ENCODE measurements around the gene JSRP1.
"Not testable (repeated sequence)": the region's sequence is repeated elsewhere in the genome, so short reads cannot be mapped to it uniquely, and the experiment has no call there.

JSRP1 gene

DNA sequence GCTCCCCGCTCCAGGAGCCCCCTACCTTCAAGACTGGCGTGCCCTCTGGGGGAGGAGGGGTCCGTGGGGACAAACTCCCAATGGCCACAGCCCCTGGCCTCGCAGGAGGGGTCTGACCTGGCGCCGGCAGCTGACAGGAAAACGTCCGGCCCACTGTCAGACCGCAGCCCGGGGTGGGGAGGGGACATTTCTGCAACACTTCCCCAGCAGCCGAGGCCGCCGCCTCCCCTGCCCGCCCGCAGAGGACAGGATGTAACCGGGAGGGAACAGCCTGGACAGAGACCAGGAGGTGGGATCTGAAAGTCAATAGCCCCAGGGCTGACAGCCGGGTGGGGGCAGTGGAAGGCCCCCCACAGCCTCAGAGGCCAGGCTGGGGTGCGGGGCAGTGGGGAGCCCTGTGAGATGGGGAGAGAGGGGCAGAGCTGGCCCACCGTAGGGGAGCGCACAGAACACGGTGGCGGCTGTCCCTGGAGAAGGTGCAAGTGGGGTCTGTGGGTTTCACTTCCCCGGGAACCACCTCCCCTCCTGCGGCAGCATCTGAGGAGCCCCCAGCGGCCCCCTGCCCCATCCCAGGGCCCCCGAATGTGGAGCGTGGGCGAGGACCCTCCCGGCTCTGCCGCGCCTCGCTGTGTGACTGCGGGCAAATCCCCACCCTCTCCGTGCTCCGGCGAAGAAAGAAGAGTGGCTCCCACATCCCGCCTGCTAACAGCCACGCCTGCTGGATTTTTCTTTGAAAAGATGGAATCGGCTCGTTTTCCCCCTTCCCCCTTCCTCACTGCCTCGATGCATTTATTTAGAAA, 26.0 kb upstream of the JSRP1 start, which contains the start of gene PEAK3:
PEAK3 (minus strand) TSS at position 114 of the 800 bp plus-strand sequence. CDS start 1,244 bp downstream, outside the sequence.
- DNase-seq: no peak

DNA sequence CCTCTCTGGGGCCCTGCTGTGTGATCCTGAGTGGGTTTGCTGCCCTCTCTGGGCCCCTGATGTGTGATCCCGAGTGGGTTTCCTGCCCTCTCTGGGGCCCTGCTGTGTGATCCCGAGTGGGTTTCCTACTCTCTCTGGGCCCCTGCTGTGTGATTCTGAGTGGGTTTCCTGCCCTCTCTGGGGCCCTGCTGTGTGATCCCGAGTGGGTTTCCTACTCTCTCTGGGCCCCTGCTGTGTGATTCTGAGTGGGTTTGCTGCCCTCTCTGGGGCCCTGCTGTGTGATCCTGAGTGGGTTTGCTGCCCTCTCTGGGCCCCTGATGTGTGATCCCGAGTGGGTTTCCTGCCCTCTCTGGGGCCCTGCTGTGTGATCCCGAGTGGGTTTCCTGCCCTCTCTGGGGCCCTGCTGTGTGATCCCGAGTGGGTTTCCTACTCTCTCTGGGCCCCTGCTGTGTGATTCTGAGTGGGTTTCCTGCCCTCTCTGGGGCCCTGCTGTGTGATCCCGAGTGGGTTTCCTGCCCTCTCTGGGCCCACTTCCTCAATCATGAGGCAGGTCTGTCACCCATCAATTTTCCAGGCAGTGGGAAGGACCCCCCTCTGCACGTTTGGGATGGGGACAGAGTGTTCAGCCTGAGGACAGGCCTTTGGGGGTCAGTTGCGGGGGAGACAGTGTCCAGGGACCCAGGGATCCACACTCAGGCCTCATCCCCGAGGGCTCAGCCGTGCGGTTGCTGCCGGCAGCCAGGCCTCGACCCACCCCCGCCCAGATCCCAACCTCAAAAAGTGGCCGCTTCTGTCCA, 25.2 kb upstream of the JSRP1 start:
- not testable (repeated sequence) for DNase-seq

DNA sequence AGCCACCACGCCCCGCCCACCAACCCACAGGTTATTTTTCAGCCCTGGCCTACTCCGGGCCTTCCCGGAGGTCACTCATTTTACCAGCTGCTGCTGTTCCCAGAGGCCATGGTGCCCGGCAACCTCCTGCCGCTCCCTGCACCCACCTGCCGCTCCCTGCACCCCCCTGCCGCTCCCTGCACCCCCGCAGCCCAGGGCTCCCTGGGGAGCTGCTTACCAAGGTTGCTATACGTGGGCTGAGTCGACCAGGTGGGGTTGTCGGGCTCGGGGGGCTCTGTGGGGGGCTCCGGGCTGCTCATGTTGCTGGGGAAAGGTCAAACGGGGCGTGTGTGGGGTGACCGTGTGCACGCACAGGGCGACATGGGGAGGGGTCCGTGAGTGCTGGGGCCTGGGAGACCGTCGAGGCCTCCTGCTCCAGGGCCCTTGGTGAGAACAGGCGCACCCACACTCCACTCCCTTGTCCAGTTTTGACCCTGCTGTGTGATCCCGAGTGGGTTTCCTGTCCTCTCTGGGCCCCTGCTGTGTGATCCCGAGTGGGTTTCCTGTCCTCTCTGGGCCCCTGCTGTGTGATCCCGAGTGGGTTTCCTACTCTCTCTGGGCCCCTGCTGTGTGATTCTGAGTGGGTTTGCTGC, 24.5 kb upstream of the JSRP1 start:
- no peak for DNase-seq

DNA sequence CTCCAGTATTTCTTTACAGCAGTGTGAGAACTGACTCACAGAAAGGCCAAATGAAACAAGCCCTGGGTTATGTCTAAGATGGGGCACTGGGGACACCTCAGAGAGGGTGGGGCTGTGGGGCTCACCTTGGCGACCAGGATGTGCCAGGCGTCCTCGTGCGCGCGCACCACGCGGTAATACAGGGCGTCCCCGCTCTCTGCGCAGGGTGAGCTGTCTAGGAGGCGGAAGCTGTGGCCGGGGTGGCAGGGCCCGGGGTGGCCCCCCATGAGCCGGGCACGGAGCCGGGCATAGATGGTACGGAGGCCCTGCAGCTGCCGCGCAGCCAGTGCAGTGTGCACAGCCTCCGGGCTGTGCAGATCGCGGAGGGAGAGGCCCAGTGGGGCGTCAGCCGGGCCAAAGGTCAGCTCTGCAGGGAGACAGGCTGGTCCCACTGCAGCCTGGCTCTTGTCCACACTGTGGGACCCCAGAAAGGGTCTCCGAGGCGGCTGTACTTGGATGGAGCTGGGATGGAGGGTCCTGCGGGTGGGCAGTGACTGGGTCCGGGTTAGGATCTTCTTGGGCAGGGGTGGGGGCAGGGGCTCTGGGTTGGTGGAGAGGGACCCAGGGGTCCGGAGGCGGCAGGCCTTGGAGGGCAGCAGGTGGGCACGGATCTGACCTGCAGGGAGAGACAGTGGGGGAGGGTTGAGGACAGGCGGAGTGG, 22.4 kb upstream of the JSRP1 start:
- DNase-seq: no peak

DNA sequence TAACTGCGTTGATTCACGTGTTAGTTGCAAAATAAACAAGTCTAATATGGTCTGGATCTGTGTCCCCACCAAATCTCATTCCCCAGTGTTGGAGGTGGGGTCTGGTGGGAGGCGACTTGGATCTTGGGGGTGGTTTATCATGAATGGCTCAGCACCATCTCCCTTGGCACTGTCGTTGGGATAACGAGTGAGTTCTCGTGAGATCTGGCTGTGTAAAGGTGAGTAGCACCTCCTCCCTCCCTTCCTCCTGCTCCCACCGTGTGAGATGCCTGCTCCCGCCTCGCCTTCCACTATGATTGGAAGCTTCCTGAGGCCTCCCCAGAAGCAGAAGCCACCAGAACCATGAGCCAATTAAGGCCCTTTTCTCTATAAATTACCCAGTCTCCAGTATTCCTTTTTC, 20.9 kb upstream of the JSRP1 start:
- DNase-seq: no peak

DNA sequence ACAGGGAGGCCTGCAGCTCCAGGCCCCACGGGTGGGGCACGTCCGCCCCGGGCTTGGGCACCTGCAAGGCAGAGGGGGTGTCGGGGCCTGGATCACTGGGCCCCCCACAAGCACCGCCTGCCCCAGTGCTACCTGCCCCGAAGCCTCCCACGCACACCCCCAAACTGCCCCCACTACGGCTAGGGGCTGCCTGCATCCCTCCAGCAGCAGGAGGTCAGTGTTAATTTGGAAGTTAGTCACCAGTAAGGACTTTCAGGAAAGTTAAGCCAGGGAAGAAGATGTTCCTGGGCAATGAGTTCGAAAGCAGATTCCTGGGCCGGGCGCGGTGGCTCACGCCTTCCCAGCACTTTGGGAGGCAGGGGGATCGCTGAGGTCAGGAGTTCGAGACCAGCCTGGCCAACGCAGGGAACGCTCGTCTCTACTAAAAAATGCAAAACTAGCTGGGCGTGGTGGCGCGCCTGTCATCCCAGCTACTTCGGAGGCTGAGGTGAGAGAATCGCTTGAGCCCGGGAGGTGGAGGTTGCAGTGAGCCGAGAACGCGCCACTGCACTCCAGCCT, 20.3 kb upstream of the JSRP1 start:
- DNase-seq: no peak

DNA sequence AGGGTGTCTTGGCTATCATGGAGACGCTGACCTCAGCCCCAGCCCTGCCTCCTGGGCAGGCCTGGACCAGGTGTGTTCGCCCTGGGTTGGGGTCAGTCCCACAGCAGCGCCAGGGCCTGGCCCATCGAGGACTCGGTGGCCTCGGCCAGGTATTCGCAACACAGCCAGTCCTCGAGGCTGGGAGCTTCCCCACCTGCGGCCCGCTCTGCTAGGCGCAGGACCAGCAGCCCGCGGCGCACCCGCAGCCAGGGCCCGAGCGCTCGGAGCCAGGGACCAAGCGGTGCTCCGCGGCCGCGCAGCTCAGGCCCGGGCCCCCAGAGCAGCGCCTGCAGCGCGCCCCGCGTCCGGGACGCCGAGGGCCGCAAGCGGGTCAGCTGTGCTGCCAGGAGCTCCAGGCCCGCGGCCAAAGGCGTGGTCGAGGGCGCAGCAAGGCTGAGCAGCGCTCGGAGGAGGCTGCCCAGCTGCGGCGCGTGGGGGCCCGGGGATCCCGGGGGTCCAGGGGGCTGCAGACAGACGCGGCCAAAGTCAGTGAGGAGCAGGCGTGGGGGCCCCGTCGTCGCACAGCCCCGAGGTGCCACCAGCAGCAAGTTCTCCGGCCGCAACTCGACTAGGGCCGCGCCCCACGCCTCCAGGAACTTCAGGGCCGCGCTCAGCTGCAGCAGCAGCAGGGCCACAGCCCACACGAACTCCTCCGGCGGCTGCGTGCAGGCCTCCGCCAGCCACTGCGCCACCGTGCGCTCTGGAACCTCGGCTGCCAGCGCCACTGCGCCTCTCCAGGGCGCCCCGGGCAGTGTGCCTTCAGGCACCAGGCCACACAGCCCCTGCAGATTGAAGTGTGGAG, 19.6 kb upstream of the JSRP1 start:
- DNase-seq: no peak

DNA sequence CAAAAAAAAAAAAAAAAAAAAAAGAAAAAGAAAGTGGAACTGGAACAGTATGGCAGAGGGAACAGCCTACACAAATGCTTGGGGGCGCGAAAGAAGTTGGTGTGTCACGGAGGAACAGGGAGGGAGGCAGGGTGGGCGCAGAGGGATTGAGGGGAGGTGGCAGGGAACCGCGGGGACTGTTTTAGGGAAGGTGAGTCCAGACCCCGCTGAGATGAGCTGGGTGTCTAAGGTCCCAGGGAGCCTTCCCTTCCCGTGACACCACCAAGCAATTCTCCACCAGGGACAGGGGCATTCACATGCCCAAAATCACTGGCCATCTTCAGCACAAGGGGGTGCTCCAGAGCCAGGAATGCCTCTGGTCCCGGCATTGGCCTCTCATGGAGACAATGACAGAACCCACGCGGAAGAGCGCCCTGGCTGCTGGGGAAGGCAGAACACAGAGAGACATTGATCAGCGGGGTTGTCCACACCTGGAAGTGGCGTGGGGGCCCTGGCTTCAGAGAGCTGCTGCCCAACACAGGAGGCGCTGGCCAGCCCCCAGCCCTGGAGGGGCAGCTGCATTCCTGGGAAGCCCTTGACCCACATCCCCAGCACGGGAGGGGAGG, 18.8 kb upstream of the JSRP1 start:
- no peak for DNase-seq

DNA sequence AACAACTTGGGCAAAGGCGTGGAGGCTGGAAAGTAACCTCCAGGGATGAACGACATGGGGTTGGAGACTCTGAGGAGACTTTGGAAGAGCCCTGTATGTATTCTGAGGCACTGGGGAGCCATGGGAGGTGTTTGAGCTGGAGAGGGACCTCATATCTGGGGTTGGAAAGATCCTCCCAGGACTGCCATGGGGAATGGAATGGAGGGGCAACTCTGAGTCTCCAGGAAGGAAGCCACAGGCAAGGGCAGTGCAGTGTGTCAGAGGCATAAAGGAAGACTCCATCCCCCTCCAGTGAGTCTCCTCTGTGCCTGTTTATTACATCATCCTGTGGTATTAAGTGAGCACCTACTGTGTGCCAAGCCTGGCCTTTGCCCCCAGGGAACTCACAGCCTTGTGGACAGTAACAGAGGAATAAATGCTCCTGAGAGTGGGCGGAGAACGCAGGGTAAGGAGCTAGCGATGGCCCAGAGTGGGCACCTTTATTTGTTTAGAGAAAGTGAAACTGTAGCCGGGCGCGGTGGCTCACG, 18.0 kb upstream of the JSRP1 start:
- no peak for DNase-seq

DNA sequence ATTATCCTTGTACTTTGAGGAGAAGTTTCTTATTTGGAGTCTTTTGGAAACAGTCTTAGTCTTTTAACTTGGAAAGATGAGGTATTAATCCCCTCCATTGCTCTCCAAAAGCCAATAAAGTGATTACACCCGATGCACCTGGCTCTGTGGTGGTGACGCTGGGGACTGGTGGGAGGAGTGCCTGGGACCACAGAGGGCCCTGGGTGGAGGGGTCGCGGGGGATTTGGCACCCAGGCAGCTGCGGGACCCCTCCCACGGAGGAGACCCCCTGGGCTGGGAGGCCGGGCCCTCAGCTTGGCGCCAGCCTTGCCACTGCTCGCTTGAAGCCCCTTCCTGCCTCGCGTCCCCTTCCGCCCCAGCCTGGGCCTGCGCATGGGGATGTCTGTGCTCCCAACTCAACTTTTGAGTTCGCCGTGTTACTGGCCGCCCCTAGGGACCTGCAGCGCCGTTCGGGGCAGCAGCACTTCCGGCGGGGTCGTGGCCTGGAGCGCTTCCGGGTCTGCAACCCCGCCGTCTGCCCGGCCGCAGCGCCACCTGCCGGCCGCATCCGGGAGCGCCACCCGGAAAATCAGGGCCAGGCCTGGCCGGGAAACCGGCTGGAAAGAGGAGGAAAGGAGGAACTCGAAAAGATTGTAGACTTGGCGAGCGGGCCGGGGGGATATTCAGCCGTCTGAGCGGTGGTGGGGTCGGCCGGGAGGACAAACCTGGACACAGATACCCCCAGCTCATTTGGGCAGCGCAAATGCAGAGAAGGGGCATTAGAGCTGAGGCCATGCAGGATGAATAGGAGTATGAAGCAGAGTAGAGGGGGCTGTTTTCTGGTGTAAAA, 17.4 kb upstream of the JSRP1 start:
- no peak for DNase-seq

DNA sequence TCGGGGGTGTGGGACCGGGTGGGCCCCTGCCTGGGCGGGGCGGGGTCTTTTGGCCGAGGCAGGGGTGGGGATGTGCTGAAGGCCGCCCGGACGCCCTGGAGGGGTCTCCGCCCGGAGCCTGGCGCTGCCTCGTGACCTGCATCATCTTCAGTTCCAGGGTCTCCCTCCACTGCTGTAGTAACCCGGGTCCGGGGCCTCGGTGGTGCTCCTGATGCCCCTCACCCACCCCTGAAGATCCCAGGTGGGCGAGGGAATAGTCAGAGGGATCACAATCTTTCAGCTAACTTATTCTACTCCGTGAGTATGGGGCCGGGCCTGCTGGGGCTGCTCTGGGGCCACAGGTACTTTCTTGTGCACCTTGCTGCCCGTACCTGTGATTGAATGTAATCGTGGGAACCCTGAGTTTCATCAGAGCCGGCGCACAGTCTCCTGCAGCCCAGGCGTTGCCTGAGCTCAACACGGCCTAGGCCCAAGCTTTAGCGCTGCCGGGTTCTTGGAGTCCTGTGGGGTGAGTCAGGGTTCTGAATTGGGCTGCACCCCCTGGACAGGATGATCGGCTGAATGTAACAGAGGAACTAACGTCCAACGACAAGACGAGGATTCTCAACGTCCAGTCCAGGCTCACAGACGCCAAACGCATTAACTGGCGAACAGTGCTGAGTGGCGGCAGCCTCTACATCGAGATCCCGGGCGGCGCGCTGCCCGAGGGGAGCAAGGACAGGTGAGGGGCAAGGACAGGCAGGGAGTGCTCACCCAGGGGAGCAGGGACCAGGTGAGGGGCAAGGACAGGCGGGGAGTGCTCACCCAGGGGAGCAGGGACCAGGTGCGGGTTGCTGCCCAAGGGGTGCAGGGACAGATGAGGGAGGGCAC, 15.3 kb upstream of the JSRP1 start:
- no peak for DNase-seq

DNA sequence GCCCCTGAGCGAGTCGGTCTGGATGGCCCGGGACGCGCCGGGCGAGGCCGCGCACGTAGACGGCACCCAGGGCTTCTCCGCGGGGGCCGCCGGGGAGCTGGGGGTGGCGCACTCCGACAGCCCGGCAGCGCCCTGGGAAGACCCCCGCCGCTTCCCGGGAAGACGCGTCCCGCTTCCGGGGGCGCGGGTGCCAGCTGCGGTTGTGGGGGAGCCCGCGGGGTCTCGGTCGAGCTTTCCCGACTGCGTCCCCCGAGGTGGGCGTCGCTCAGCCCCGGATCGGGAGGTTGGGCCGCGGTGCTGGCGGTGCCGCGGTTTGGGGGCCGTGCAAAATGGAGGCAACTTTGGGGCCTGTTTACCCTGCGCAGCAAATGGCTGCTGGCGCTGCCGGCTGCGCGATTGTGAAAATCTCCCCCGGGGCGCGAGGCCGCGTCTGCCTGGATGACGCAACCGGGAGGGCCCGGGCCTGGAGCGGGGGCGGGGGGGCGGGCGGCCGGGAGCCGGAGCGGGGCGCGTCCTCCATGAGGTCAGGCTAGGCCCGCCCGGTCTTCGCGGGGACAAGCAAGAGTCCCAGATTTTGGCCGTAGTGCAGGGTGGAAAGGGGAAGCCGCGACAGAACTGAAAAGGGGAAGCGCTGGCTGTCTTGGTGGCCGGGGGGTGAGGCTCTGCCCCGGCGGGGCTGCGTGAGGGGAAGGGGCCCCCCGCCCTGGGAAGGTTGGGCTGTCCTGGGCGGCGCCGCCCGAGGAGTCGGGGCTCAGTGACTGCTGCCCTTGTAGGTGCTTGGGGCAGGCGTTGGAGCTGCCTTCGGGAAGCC, 14.4 kb upstream of the JSRP1 start:
- DNase-seq: peak; percentile 64

DNA sequence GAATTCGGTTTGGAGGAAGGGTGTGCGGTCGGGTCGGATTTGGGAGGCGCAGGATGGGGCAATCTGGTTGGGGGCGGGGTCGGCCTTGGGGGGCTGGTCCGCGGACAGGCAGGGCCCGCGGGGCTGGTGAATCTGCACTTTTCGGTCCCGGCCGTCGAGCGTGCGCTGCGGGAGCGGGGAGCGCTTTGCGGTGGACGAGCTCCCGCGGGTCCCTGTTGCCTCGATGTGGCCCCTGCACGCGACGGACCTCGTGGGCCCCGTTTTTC, 13.9 kb upstream of the JSRP1 start:
- DNase-seq: no peak

DNA sequence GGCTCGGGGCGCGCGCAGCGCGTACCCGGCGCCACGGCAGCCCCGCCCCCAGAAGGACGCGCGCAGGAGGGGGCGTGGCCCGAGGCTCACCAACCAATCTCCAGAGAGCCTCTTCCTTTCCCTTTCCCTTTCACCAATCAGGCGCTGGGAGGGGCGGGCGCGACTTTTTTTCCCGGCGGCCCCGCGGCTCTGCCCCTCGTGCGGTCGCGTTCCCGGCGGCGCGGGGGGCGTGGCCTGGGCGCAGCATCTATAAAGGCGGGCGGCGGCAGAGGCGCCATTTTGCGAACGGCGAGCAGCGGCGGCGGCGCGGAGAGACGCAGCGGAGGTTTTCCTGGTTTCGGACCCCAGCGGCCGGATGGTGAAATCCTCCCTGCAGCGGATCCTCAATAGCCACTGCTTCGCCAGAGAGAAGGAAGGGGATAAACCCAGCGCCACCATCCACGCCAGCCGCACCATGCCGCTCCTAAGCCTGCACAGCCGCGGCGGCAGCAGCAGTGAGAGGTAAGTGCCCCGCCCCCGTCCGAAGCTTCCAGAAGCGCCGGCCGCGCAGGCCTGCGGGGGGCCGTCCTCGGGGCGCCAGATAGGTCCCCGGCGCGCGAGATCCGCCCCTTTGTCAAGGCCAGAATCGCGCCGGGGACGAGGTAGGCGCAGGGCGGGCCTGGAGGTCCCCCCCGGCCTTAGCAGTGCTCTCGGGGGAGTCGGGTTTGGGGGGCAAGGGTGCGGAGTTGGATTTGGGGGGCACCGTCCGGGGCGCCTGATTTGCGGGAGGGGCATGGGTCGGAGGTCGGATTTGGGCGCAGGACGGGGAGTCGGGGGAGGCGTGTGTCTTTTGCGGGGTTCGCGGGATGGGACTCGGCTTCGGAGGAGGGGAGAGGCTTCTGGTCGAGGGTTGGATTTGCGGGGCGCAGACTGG, 13.3 kb upstream of the JSRP1 start:
- peak; percentile 52 for DNase-seq

DNA sequence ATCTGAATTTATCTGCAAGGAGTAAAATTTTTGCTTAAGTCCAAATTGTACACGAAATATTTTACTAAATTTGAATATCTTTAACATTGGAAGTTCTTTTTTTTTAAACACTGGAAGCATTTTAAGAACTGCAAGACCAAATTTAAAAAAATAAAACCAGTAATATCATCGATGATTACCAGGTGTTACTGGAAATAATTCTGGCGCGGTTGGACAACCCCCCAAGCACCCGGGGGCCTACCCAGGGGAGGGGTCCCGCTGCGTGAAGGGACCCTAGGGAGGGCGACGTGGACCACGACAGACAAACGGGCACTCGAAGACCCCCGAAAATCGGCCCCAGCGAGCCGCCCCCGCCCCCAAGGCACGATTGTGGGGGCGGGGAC, 12.6 kb upstream of the JSRP1 start:
- DNase-seq: no peak

DNA sequence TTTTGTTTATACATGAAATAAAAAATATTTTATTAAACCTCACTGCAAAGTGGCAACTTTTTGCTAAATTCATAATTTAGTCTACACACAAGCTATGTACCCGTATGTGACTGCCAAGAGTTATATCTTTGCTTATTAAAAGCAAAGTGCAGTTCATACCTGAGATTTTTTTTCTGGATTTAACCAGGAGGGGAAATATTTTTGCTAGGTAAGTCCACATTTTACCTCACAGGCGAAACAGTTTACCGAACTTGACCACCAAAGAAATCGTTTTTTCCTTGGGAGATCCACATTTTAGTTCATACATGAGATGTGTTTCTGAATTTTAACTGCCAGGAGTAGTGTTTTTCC, 12.2 kb upstream of the JSRP1 start:
- no peak for DNase-seq

DNA sequence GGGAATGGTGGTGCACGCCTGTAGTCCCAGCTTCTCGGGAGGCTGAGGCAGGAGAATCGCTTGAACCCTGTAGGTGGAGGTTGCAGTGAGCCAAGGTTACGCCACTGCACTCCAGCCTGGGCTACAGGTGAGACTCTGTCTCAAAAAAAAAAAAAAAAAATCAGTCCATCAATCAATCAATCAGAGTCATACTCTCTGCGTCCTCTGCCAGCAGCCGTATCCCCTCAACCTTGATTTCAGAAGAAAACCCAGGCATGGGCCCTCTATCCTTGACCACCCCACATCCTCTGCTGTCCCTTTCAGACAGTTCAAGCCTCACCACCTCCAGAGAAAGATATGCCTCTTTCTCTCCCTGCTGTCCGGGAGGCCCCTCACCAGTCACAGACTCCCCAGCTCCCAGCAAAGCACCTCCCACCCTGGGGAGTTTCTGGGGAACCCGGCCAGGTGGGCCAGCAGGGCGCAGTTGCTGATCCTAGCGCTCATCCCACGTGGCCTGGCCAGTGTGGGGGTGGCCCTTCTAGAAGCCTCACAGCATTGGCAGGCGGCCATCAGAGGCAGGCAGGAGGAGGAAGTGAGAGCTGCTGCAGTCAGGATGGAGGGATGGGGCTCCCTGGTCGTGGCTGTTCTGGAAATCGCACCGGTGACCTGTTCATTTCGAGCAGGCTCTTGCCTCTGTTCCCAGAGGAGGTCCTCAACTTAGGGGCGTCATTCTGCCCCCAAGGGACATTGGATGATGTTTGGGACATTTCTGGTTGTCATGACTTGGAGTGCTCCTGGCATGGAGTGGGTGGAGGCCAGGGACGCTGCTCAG, 10.2 kb upstream of the JSRP1 start:
- no peak for DNase-seq

Measured in SIG-M5 (cell line).